Loucy (cell line): Measurements from ENCODE around the gene ANKRD13A.

Experiments
- H2AFZ ChIP-seq: fragments of 200-600 bp; sonication (generic); 2 replicates; pipeline ENCODE4 v1.6.0; 2016; ENCODE audit warnings: antibody characterized with exemption, mild to moderate bottlenecking, low read length, moderate library complexity
- H3F3A ChIP-seq: fragments of 200-600 bp; 2 replicates; pipeline ENCODE4 v1.6.0; 2016; ENCODE audit warnings: antibody characterized with exemption, low read depth, mild to moderate bottlenecking
- H3K27me3 ChIP-seq: fragments of 200-600 bp; sonication (generic); 2 replicates; pipeline ENCODE4 v1.6.1; 2014; ENCODE audit warnings: low read length, mild to moderate bottlenecking; ENCODE audit not compliant: insufficient read depth, poor library complexity, severe bottlenecking
- H3K36me3 ChIP-seq: fragments of 200-600 bp; sonication (generic); 2 replicates; pipeline ENCODE4 v1.6.1; 2016; ENCODE audit warnings: low read length; ENCODE audit not compliant: insufficient read depth
- H3K4me1 ChIP-seq: fragments of 200-600 bp; sonication (generic); 2 replicates; pipeline ENCODE4 v1.5.1; 2014; ENCODE audit warnings: low read length, mild to moderate bottlenecking; ENCODE audit not compliant: insufficient read depth, poor library complexity, severe bottlenecking
- H3K4me2 ChIP-seq: fragments of 200-600 bp; sonication (generic); 2 replicates; pipeline ENCODE4 v1.6.0; 2014; ENCODE audit warnings: antibody characterized with exemption, low read length, low read depth, mild to moderate bottlenecking; ENCODE audit not compliant: poor library complexity, severe bottlenecking
- H3K4me3 ChIP-seq: fragments of 200-600 bp; sonication (generic); 2 replicates; pipeline ENCODE4 v1.5.1; 2014; ENCODE audit warnings: low read length, mild to moderate bottlenecking, mixed read lengths; ENCODE audit not compliant: poor library complexity, severe bottlenecking
- H3K79me2 ChIP-seq: fragments of 200-600 bp; sonication (generic); 2 replicates; pipeline ENCODE4 v1.6.1; 2014; ENCODE audit warnings: low read length; ENCODE audit not compliant: insufficient read depth
- H3K9ac ChIP-seq: fragments of 200-600 bp; sonication (generic); 2 replicates; pipeline ENCODE4 v1.6.0; 2014; ENCODE audit warnings: mild to moderate bottlenecking, low read depth, low read length, moderate library complexity; ENCODE audit not compliant: poor library complexity, severe bottlenecking
- H3K9me2 ChIP-seq: fragments of 200-600 bp; sonication (generic); replicated peaks from 2 replicates; pipeline ENCODE4 v1.6.1; 2016; ENCODE audit warnings: low read depth, low read length, mixed read lengths
- H3K9me3 ChIP-seq: fragments of 200-600 bp; sonication (generic); 2 replicates; pipeline ENCODE4 v1.6.1; 2014; ENCODE audit warnings: mild to moderate bottlenecking, antibody characterized with exemption, low read length, low read depth; ENCODE audit not compliant: insufficient read depth
- H4K20me1 ChIP-seq: fragments of 200-600 bp; sonication (generic); 2 replicates; pipeline ENCODE4 v1.6.0; 2014; ENCODE audit warnings: antibody characterized with exemption, low read length, mild to moderate bottlenecking; ENCODE audit not compliant: insufficient read depth, poor library complexity, severe bottlenecking
- CTCF ChIP-seq: fragments of 200-600 bp; sonication (generic); conservative IDR thresholded peaks from 2 replicates; pipeline ENCODE4 v1.5.1; 2014; ENCODE audit warnings: mild to moderate bottlenecking, antibody characterized with exemption, low read length
- EZH2phosphoT487 ChIP-seq: fragments of 200-600 bp; IDR thresholded peaks from 2 replicates; pipeline ENCODE4 v1.6.1; 2018; ENCODE audit warnings: antibody characterized with exemption, mild to moderate bottlenecking, moderate library complexity, borderline replicate concordance

ANKRD13A gene

DNA sequence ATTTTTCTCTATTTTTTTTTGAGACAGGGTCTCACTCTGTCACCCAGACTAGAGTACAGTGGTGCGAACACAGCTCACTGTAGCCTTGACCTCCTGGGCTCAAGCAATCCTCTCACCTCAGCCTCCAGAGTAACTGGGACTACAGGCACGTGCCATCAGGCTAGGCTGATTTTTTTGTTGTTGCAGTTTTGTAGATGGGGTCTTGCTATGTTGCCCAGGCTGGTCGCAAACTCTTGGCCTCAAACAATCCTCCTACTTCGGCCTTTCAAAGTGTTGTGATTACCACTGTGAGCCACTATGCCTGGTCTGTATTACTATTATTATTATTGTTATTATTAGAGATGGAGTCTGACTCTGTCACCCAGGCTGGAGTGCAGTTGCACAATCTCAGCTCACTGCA, 26.4 kb upstream of the ANKRD13A start:
- Histone ChIP-seq H3F3A (no peaks in the 10 kb centered on the region), H3K4me2 (no peak overlapping the region), H3K4me3 (no peak overlapping the region), H3K9me2 (no peaks in the 10 kb centered on the region), H2AFZ (no peak overlapping the region), H3K79me2 (no peaks in the 10 kb centered on the region), H4K20me1 (no peaks in the 10 kb centered on the region), H3K27me3 (no peaks in the 10 kb centered on the region), H3K9me3 (no peaks in the 10 kb centered on the region), H3K4me1 (peaks cover 2% of the 10 kb centered on the region), H3K9ac (no peak overlapping the region), H3K36me3 (peaks cover 65% of the 10 kb centered on the region; the same call in 1 of the 2 replicates)
- TF ChIP-seq CTCF (no peak), EZH2phosphoT487 (no peak)

DNA sequence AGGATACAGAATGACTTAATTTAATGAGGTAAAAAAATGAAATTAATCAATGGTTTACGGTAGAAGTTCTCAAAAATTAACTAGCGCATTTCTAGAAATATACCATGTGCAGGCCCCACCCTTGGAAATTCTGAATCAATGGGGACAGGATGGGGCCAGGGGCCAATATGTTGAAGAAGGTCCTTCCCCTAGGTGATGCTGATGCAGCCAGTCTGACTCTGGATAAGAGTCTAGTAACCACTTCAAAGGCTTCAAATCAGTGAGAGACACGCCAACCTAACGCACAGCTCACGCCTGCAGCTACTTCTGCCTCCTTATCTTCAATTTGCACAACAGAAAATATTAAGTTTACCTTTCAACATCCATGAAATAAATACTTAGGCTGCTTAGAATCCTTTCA, 17.9 kb upstream of the ANKRD13A start:
- H3K36me3 ChIP-seq = peaks cover 91% of the 10 kb centered on the region
- no peaks in the 10 kb centered on the region for H4K20me1 ChIP-seq

DNA sequence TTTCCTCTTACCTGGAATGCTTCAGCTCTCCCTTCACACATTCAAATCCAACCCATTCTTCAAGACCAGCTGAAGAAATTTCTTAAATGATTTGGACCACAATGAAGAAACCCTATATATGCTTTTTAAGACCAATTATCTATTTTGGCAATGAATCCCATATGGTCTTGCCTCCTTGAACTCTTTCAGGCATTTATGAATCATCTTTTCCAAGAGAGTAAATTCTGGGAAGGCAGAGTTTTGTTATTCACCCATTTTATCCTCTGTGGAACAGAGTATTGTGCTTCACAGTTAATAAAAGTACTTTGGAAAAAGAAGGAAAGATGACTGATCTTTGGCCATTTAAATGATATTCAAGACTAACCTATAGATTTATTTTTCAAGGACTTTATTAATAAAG, 17.0 kb upstream of the ANKRD13A start:
- TF ChIP-seq EZH2phosphoT487 (no peak), CTCF (no peak)
- H3K9me3 ChIP-seq = 0 out of 2 replicates have a peak, but pooled peaks cover 3% of the 10 kb centered on the region
- H3K36me3 ChIP-seq = peaks cover 83% of the 10 kb centered on the region

More for the DNA sequence above, 17.9 kb upstream of the ANKRD13A start:
- TF ChIP-seq CTCF (no peak), EZH2phosphoT487 (no peak)
- peaks cover 5% of the 10 kb centered on the region for H3K4me1 ChIP-seq
- peaks cover 6% of the 10 kb centered on the region; the same call in 1 of the 2 replicates for H3K79me2 ChIP-seq
- H3K4me2 ChIP-seq = no peak overlapping the region
- H3K9me2 ChIP-seq = no peaks in the 10 kb centered on the region
- H2AFZ ChIP-seq = no peak overlapping the region
- H3F3A ChIP-seq = no peaks in the 10 kb centered on the region
- no peaks in the 10 kb centered on the region for H3K27me3 ChIP-seq
- H3K9ac ChIP-seq = no peak overlapping the region
- H3K4me3 ChIP-seq = no peak overlapping the region
- 0 out of 2 replicates have a peak, but pooled peaks cover 3% of the 10 kb centered on the region for H3K9me3 ChIP-seq

More for the DNA sequence above, 17.0 kb upstream of the ANKRD13A start:
- Histone ChIP-seq H3K4me2 (no peak overlapping the region), H3K4me3 (no peak overlapping the region), H2AFZ (no peak overlapping the region), H3F3A (no peaks in the 10 kb centered on the region), H3K9me2 (no peaks in the 10 kb centered on the region), H3K4me1 (peaks cover 5% of the 10 kb centered on the region), H3K27me3 (no peaks in the 10 kb centered on the region), H3K79me2 (peaks cover 6% of the 10 kb centered on the region; the same call in 1 of the 2 replicates), H3K9ac (no peak overlapping the region), H4K20me1 (no peaks in the 10 kb centered on the region)
